Upper lobe of left lung (tissue), 4 donors: ENCODE results near the gene OR1J1.

Experiments used
- CTCF ChIP-seq, 6 experiments: fragments of 450-650 bp in 4 of 6; fragments of 200-600 bp in 2 of 6; sonication (generic) in 2 of 6; IDR thresholded peaks; one replicate each; pipeline ENCODE4 v1.5.1; 2016 to 2019; ENCODE audit warnings: antibody characterized with exemption in 6 of 6
- POLR2A ChIP-seq, 4 donors: fragments of 450-650 bp; IDR thresholded peaks; one replicate each; pipeline ENCODE4 v1.5.1; 2016 to 2017; ENCODE audit warnings: antibody characterized with exemption in 4 of 4, mild to moderate bottlenecking in 2 of 4

- TF ChIP-seq CTCF (IDR thresholded peaks at IDR 0.05) (no peak), POLR2A (IDR thresholded peaks at IDR 0.05) (no peak)
These were observed 2.0 kb downstream of the OR1J1 start for GRCh38 chr9:122475717-122476116.
